ENCODE results near the gene GNAT1. TPM values are rescaled to one million over a fixed set of nuclear protein-coding genes. Genes with fewer than 3 reads are reported as not detected.

GNAT1 gene
- total and polyA plus RNA-seq, 2 of the 13 experiments (the other 11 are each of a cell fraction or from before 2014, with no cell fraction given): 0.15 TPM; not detected in 1

DNA sequence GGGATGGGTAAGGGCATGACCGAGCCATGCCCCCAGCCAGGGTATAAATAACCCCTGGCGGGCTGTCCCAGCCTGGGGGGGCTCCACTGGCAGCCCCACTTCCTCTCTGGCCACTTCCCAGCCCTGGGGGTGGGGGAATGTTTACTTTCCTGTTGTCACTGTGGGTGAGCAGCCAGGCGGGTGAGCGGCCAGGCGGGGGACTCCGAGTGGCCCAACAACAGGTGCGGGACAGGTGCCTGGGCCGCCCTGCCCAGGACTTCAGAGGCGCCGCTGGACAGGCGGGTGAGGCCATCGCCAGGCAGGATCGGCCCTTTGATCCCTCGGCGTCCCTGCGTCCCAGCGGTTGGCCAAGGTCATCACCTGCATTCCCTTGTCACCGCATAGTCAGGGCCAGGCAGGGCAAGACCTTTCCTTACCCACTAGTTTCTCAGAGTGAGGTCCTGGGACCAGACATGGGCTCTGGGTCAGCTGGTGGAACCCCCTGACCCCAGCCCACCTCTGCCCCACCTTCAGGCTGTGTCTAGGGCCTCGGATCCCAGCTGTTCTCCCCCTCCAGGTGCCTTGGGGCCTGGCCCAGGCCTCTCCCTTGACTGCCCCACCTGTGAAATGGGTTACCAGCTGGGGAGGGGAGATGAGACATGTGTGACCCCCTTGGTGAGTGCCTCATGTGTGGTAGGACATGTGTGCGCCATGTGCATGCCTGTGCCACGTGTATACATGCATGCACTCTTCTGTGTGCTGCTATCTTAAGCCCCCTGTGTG is 19.7 kb upstream of the GNAT1 start (continued):
- TF ChIP-seq, protein P1, sequence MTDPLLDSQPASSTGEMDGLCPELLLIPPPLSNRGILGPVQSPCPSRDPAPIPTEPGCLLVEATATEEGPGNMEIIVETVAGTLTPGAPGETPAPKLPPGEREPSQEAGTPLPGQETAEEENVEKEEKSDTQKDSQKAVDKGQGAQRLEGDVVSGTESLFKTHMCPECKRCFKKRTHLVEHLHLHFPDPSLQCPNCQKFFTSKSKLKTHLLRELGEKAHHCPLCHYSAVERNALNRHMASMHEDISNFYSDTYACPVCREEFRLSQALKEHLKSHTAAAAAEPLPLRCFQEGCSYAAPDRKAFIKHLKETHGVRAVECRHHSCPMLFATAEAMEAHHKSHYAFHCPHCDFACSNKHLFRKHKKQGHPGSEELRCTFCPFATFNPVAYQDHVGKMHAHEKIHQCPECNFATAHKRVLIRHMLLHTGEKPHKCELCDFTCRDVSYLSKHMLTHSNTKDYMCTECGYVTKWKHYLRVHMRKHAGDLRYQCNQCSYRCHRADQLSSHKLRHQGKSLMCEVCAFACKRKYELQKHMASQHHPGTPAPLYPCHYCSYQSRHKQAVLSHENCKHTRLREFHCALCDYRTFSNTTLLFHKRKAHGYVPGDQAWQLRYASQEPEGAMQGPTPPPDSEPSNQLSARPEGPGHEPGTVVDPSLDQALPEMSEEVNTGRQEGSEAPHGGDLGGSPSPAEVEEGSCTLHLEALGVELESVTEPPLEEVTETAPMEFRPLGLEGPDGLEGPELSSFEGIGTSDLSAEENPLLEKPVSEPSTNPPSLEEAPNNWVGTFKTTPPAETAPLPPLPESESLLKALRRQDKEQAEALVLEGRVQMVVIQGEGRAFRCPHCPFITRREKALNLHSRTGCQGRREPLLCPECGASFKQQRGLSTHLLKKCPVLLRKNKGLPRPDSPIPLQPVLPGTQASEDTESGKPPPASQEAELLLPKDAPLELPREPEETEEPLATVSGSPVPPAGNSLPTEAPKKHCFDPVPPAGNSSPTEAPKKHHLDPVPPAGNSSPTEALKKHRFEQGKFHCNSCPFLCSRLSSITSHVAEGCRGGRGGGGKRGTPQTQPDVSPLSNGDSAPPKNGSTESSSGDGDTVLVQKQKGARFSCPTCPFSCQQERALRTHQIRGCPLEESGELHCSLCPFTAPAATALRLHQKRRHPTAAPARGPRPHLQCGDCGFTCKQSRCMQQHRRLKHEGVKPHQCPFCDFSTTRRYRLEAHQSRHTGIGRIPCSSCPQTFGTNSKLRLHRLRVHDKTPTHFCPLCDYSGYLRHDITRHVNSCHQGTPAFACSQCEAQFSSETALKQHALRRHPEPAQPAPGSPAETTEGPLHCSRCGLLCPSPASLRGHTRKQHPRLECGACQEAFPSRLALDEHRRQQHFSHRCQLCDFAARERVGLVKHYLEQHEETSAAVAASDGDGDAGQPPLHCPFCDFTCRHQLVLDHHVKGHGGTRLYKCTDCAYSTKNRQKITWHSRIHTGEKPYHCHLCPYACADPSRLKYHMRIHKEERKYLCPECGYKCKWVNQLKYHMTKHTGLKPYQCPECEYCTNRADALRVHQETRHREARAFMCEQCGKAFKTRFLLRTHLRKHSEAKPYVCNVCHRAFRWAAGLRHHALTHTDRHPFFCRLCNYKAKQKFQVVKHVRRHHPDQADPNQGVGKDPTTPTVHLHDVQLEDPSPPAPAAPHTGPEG (CRISPR knock-in tag; IDR thresholded peaks at IDR 0.05): no peak
- TF ChIP-seq FOXA1 (IDR thresholded peaks at IDR 0.05): no peak
- TF ChIP-seq FOXA1 (CRISPR knock-in tag; IDR thresholded peaks at IDR 0.05): peak; percentile 89; the same call in 1 of the 2 replicates
- TF ChIP-seq ZNF747 (CRISPR knock-in tag; IDR thresholded peaks at IDR 0.05; ENCODE audit: borderline replicate concordance): peak; percentile 88; the same call in 1 of the 2 replicates
- TF ChIP-seq, protein P2, sequence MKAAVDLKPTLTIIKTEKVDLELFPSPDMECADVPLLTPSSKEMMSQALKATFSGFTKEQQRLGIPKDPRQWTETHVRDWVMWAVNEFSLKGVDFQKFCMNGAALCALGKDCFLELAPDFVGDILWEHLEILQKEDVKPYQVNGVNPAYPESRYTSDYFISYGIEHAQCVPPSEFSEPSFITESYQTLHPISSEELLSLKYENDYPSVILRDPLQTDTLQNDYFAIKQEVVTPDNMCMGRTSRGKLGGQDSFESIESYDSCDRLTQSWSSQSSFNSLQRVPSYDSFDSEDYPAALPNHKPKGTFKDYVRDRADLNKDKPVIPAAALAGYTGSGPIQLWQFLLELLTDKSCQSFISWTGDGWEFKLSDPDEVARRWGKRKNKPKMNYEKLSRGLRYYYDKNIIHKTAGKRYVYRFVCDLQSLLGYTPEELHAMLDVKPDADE (CRISPR knock-in tag; IDR thresholded peaks at IDR 0.05): no peak
- no peak for TF ChIP-seq ZNF30 (CRISPR knock-in tag; IDR thresholded peaks at IDR 0.05)
- TF ChIP-seq, protein P3, sequence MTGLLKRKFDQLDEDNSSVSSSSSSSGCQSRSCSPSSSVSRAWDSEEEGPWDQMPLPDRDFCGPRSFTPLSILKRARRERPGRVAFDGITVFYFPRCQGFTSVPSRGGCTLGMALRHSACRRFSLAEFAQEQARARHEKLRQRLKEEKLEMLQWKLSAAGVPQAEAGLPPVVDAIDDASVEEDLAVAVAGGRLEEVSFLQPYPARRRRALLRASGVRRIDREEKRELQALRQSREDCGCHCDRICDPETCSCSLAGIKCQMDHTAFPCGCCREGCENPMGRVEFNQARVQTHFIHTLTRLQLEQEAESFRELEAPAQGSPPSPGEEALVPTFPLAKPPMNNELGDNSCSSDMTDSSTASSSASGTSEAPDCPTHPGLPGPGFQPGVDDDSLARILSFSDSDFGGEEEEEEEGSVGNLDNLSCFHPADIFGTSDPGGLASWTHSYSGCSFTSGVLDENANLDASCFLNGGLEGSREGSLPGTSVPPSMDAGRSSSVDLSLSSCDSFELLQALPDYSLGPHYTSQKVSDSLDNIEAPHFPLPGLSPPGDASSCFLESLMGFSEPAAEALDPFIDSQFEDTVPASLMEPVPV (CRISPR knock-in tag; IDR thresholded peaks at IDR 0.05): peak; percentile 96
- no peak for TF ChIP-seq ARNT (IDR thresholded peaks at IDR 0.05)
- TF ChIP-seq PRPF4 (IDR thresholded peaks at IDR 0.05; ENCODE audit: low read depth, low read length, poor library complexity, severe bottlenecking): no peak
- TF ChIP-seq, protein P4, sequence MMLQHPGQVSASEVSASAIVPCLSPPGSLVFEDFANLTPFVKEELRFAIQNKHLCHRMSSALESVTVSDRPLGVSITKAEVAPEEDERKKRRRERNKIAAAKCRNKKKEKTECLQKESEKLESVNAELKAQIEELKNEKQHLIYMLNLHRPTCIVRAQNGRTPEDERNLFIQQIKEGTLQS (CRISPR knock-in tag; IDR thresholded peaks at IDR 0.05): peak; percentile 91
- TF ChIP-seq, protein P5, sequence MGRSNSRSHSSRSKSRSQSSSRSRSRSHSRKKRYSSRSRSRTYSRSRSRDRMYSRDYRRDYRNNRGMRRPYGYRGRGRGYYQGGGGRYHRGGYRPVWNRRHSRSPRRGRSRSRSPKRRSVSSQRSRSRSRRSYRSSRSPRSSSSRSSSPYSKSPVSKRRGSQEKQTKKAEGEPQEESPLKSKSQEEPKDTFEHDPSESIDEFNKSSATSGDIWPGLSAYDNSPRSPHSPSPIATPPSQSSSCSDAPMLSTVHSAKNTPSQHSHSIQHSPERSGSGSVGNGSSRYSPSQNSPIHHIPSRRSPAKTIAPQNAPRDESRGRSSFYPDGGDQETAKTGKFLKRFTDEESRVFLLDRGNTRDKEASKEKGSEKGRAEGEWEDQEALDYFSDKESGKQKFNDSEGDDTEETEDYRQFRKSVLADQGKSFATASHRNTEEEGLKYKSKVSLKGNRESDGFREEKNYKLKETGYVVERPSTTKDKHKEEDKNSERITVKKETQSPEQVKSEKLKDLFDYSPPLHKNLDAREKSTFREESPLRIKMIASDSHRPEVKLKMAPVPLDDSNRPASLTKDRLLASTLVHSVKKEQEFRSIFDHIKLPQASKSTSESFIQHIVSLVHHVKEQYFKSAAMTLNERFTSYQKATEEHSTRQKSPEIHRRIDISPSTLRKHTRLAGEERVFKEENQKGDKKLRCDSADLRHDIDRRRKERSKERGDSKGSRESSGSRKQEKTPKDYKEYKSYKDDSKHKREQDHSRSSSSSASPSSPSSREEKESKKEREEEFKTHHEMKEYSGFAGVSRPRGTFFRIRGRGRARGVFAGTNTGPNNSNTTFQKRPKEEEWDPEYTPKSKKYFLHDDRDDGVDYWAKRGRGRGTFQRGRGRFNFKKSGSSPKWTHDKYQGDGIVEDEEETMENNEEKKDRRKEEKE (IDR thresholded peaks at IDR 0.05): no peak
- TF ChIP-seq DPF2 (CRISPR knock-in tag; IDR thresholded peaks at IDR 0.05; ENCODE audit: borderline replicate concordance, low read depth): peak; percentile 95
- TF ChIP-seq, protein P6, sequence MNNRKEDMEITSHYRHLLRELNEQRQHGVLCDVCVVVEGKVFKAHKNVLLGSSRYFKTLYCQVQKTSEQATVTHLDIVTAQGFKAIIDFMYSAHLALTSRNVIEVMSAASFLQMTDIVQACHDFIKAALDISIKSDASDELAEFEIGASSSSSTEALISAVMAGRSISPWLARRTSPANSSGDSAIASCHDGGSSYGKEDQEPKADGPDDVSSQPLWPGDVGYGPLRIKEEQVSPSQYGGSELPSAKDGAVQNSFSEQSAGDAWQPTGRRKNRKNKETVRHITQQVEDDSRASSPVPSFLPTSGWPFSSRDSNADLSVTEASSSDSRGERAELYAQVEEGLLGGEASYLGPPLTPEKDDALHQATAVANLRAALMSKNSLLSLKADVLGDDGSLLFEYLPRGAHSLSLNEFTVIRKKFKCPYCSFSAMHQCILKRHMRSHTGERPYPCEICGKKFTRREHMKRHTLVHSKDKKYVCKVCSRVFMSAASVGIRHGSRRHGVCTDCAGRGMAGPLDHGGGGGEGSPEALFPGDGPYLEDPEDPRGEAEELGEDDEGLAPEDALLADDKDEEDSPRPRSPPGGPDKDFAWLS (CRISPR knock-in tag; IDR thresholded peaks at IDR 0.05; ENCODE audit: borderline replicate concordance): 0 out of 2 replicates have a peak, but pooled peaks have one; percentile 46
- no peak for TF ChIP-seq MYNN (CRISPR knock-in tag; IDR thresholded peaks at IDR 0.05; ENCODE audit: low read depth)
- no peak for TF ChIP-seq PLRG1 (conservative IDR thresholded peaks at IDR 0.05)

Measured in HepG2 (cell line).